Epithelial cell of proximal tubule (primary cell): ENCODE results near the gene ZSWIM1. TPM values are rescaled to one million over a fixed set of nuclear protein-coding genes. Genes with fewer than 3 reads are reported as not detected.
A peak's percentile ranks its signal among the peaks of the same experiment; 100 is the strongest.

Experiments used
- DNase-seq: peaks from one replicate; pipeline ENCODE4 v3.0.0-alpha.2; 2011; ENCODE audit warnings: low read depth
- H3K4me3 ChIP-seq: 2 replicates; pipeline ENCODE4 v1.5.1; 2011; ENCODE audit warnings: low read depth, mild to moderate bottlenecking, low read length
- total RNA-seq: library from RNA; depleted of rRNA; stranded (reverse); fragments of >200 nt; gene quantifications from 2 replicates; pipeline ENCODE4 v1.2.3, GENCODE V29; 2015
- TF ChIP-seq, protein P1 (sequence below): conservative IDR thresholded peaks from 2 replicates; pipeline ENCODE4 v1.5.1; 2012; ENCODE audit warnings: low read depth, mild to moderate bottlenecking, low read length

ZSWIM1 gene
- total RNA-seq, 1 donor from 2014 or later, result 7.3 TPM

GRCh38 chr20:45933266-45934045 lies 52.4 kb downstream of the ZSWIM1 start:
- TF ChIP-seq, protein P1, sequence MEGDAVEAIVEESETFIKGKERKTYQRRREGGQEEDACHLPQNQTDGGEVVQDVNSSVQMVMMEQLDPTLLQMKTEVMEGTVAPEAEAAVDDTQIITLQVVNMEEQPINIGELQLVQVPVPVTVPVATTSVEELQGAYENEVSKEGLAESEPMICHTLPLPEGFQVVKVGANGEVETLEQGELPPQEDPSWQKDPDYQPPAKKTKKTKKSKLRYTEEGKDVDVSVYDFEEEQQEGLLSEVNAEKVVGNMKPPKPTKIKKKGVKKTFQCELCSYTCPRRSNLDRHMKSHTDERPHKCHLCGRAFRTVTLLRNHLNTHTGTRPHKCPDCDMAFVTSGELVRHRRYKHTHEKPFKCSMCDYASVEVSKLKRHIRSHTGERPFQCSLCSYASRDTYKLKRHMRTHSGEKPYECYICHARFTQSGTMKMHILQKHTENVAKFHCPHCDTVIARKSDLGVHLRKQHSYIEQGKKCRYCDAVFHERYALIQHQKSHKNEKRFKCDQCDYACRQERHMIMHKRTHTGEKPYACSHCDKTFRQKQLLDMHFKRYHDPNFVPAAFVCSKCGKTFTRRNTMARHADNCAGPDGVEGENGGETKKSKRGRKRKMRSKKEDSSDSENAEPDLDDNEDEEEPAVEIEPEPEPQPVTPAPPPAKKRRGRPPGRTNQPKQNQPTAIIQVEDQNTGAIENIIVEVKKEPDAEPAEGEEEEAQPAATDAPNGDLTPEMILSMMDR, result peak; percentile 44
- peak overlapping the region; percentile 91 for H3K4me3 ChIP-seq
- DNase-seq, result no peak

DNA sequence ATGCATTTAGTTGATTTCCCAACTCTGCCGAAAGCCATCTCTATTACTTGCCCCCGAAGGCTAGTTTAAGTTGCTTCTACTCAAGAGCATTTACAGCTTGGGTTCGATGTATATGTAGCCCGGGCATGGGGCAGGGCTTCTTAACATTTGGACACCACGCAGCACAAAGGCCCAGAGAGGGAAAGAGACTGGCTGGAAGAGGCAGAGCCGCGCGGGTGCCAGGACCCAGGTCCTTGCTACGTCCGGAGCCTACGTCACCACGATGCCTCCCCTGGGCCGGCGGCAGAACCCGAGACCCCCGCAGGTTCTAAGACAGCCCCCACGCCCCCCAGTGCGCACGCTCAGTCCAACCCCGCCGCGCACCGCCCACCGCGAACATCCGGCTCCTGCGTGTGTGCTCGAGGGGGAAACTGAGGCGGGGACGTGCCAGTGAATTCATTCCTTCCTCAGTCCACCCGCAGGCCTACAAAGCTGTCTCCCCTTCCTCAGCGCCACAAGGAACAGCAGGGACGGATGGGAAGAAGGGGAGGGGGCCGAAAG lies 53.1 kb downstream of the ZSWIM1 start:
- TF ChIP-seq, protein P1, result no peak
- peak overlapping the region; percentile 91 for H3K4me3 ChIP-seq
- DNase-seq, result no peak

Other genes starting within 250 kb of the ZSWIM1 start
- not detected in 2 replicates for gene WFDC9, start 249.9 kb upstream of the ZSWIM1 start, total RNA-seq
- gene WFDC11, start 211.0 kb upstream of the ZSWIM1 start, total RNA-seq, result not detected in 2 replicates
- not detected in 2 replicates for gene WFDC13, start 179.2 kb upstream of the ZSWIM1 start, total RNA-seq
- gene WFDC10B, start 176.2 kb upstream of the ZSWIM1 start, total RNA-seq, result not detected in 2 replicates
- gene SPINT4, start 158.9 kb upstream of the ZSWIM1 start, total RNA-seq, result not detected in 2 replicates
- gene WFDC3, start 89.3 kb upstream of the ZSWIM1 start, total RNA-seq, result 0.43 and 0.69 TPM in 2 replicates
- 23.1 and 34.7 TPM in 2 replicates for gene DNTTIP1, start 89.3 kb upstream of the ZSWIM1 start, total RNA-seq
- 345 and 447 TPM in 2 replicates for gene UBE2C, start 68.6 kb upstream of the ZSWIM1 start, total RNA-seq
- gene TNNC2, start 53.9 kb upstream of the ZSWIM1 start, total RNA-seq, result not detected in 2 replicates
- 20.1 and 29.0 TPM in 2 replicates for gene SNX21, start 47.4 kb upstream of the ZSWIM1 start, total RNA-seq
- gene ACOT8, start 23.8 kb upstream of the ZSWIM1 start, total RNA-seq, result 29.1 and 33.0 TPM in 2 replicates
- gene ZSWIM3, start 23.6 kb upstream of the ZSWIM1 start, total RNA-seq, result 1.2 and 3.0 TPM in 2 replicates
- gene SPATA25, start 6.4 kb downstream of the ZSWIM1 start, total RNA-seq, result 0.87 TPM in 1 of 2 replicates, not detected in the other
- gene NEURL2, start 10.0 kb downstream of the ZSWIM1 start, total RNA-seq, result 3.2 and 6.9 TPM in 2 replicates
- 42.7 and 62.5 TPM in 2 replicates for gene CTSA, start 10.1 kb downstream of the ZSWIM1 start, total RNA-seq
- 20.9 and 38.5 TPM in 2 replicates for gene PLTP, start 30.9 kb downstream of the ZSWIM1 start, total RNA-seq
- gene PCIF1, start 53.5 kb downstream of the ZSWIM1 start, total RNA-seq, result 17.9 and 18.3 TPM in 2 replicates
- gene ZNF335, start 91.0 kb downstream of the ZSWIM1 start, total RNA-seq, result 14.9 and 16.0 TPM in 2 replicates
- gene MMP9, start 127.7 kb downstream of the ZSWIM1 start, total RNA-seq, result 0.80 and 1.4 TPM in 2 replicates
- gene SLC12A5, start 148.0 kb downstream of the ZSWIM1 start, total RNA-seq, result not detected in 2 replicates
- gene NCOA5, start 208.7 kb downstream of the ZSWIM1 start, total RNA-seq, result 20.9 and 32.5 TPM in 2 replicates
- 49.7 and 74.7 TPM in 2 replicates for gene CD40, start 237.1 kb downstream of the ZSWIM1 start, total RNA-seq